ENCODE measurements around the gene SERTM2.

- no peak for TF ChIP-seq CTCF (IDR thresholded peaks at IDR 0.05)
- no peak for TF ChIP-seq POLR2A (IDR thresholded peaks at IDR 0.05)
Measured at GRCh38 chrX:111568354-111568753, 56.9 kb downstream of the SERTM2 start.
